Measurements from ENCODE around the gene TTC36.

GRCh38 chr11:118572981-118573550, 45.8 kb downstream of the TTC36 start:
- peak; percentile 53; the same call in 1 of the 2 replicates for TF ChIP-seq POLR2A (IDR thresholded peaks at IDR 0.05; ENCODE audit: low read depth, low read length)
- TF ChIP-seq FOS (IDR thresholded peaks at IDR 0.05; ENCODE audit: low read depth, low read length), result no peak

All from IMR-90 (cell line).